Endothelial cell of umbilical vein (primary cell): Measurements from ENCODE around the gene ZNHIT3.

Experiments
- GATA2 ChIP-seq: IDR thresholded peaks from 2 replicates; pipeline ENCODE4 v1.7.0; 2011; ENCODE audit warnings: low read depth, mild to moderate bottlenecking, moderate library complexity, mixed read lengths, low read length; ENCODE audit not compliant: insufficient read length, insufficient read depth
- POLR2A ChIP-seq: IDR thresholded peaks from 2 replicates; pipeline ENCODE4 v1.6.1; 2012; ENCODE audit warnings: low read depth, mild to moderate bottlenecking, control low read depth, low read length
- POLR2AphosphoS5 ChIP-seq: IDR thresholded peaks from 2 replicates; pipeline ENCODE4 v1.6.1; 2012; ENCODE audit warnings: low read depth, mild to moderate bottlenecking, control low read depth, low read length, moderate library complexity; ENCODE audit not compliant: insufficient read depth
- TF ChIP-seq, protein P1 (sequence below), 2 donors: IDR thresholded peaks; 1 replicate in 1 of 2; 2 replicates in 1 of 2; pipeline ENCODE4 v1.5.1; 2011; ENCODE audit warnings: low read length in 2 of 2, mild to moderate bottlenecking in 2 of 2, moderate library complexity in 2 of 2, control low read depth in 1 of 2, inconsistent platforms in 1 of 2, low read depth in 1 of 2; ENCODE audit not compliant: insufficient read depth in 1 of 2; ENCODE audit errors: extremely low read depth in 1 of 2

DNA sequence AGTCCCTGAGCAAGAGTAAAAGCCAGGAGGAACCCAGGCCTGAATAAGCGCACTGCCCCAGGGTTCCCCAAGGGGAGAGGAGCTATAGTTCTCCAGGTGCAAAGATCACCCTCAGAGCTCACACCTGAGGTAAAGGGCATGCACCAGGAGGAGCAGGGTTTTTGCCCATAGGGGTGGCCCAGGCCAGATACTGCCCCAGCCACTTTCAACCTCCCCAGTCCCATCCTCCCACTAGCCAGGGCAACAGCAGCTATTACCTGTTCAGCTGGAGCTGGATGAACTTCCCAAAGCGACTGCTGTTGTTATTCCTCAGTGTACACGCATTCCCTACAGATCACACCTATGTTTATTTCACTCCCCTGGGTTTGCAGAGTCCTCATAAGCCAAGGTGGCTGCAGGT is 28.4 kb downstream of the ZNHIT3 start:
- TF ChIP-seq, protein P1, sequence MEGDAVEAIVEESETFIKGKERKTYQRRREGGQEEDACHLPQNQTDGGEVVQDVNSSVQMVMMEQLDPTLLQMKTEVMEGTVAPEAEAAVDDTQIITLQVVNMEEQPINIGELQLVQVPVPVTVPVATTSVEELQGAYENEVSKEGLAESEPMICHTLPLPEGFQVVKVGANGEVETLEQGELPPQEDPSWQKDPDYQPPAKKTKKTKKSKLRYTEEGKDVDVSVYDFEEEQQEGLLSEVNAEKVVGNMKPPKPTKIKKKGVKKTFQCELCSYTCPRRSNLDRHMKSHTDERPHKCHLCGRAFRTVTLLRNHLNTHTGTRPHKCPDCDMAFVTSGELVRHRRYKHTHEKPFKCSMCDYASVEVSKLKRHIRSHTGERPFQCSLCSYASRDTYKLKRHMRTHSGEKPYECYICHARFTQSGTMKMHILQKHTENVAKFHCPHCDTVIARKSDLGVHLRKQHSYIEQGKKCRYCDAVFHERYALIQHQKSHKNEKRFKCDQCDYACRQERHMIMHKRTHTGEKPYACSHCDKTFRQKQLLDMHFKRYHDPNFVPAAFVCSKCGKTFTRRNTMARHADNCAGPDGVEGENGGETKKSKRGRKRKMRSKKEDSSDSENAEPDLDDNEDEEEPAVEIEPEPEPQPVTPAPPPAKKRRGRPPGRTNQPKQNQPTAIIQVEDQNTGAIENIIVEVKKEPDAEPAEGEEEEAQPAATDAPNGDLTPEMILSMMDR (IDR thresholded peaks at IDR 0.05; ENCODE audit: extremely low read depth in 1 of 2, insufficient read depth in 1 of 2, low read depth in 1 of 2, low read length in 2 of 2) = no peak
- no peak for TF ChIP-seq POLR2A
- no peak for TF ChIP-seq GATA2
- TF ChIP-seq POLR2AphosphoS5 = no peak
